Globus pallidus (tissue), 1 donor: ENCODE measurements around the gene COBL.

Experiments used
- DNase-seq: peaks from one replicate; pipeline ENCODE4 v3.0.0-alpha.2; 2015; ENCODE audit warnings: low spot score

COBL gene

DNA sequence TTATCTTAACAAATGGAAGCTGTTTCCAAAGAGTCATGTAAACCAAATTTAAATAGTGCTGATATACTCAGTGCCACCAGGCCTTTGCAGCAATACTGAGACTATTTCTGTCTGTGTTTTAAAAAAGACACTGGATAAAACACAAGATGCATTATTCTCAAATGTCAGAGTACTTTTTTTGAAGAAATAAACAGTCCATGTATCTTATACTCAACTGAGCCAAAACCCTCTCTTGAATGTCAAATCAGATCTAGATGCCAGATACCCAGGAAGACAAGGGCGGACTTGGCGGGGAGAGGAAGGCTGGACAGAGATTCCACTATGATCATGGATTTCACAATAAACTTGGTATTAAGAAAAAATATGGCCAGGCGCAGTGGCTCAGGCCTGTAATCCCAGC is 127.6 kb downstream of the COBL start:
- DNase-seq = peak; percentile 49

DNA sequence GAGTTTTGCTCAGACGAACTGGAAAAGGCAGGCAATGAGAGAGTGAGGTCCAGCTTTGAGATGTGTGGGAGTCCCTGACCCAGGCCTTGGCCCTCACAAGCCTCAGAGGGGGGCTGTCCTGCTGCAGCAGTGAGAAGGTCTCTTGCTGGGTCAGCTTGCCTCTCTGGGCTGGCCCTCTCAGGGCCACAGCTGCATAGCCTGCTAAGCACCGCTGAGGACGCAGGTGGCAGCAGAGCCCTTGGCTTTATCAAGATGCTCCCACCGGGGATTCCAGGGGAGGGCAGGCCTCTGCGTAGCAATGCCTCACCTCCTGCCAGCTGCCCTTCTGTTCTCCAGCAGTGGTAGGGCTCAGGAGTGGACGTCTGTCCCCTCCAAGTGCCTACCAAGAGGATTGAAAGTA is 128.7 kb downstream of the COBL start:
- peak; percentile 80 for DNase-seq

DNA sequence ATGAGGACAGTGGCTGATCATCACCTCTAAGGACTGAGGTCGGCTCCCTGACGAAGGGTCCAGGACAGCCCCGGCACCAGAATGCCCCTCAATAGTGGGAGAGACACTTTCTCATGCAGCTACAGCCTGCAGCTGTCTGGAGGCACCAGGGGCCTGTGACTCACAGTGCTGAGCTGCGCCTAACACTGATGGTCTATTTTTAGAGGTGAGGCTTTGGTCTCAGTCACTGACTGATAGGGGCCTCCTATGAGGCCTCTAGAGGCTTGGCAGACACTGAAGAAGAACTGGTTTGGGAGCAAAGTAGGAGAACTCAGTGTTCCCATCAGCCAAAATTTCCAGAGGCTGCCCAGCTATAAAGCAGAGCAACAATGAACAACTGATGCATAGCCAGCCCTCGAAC is 130.1 kb downstream of the COBL start:
- DNase-seq = no peak

DNA sequence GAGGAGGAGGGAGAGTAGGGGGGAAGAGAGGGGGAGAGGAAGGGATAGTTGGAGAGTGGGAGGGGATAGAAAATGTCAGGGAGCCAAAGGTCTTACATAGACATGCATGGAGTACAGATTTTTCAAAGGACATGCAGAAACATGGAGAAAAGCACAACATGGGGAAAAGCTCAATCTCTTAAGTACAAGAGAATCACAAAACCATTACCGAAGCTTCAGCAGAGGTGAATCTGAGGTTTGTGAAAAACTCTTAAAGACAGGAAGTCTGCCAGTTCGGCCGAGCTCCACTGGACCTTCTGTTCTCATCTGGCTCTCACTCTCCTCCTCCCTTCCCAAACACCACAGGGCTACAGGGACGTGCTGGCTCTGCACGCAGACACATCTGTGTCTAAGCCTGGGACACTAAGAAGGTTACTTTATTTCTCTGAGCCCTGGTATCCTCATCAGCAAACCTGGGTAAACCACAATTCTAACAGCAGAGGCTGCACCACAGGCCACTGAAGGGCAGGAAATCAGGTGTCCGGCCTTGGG is 133.9 kb downstream of the COBL start:
- no peak for DNase-seq

DNA sequence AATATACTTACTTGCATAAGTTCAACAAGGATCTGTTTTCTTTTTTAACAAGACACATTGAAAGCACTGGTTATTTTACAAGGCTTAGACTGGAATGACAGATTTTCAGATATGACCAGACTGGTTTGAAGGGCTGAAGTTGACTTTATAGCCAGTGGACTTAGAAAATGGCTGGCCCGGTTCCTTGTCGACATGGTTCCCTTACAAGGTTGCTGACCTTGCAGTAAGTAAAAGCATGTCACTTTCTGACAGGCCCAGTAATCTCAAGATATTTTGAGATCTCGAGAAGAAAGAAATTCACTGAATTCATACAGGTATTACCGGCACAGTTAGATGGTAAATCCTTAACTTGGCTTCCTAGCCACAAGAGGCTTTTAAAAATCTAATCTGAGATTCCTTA is 136.5 kb downstream of the COBL start:
- no peak for DNase-seq

DNA sequence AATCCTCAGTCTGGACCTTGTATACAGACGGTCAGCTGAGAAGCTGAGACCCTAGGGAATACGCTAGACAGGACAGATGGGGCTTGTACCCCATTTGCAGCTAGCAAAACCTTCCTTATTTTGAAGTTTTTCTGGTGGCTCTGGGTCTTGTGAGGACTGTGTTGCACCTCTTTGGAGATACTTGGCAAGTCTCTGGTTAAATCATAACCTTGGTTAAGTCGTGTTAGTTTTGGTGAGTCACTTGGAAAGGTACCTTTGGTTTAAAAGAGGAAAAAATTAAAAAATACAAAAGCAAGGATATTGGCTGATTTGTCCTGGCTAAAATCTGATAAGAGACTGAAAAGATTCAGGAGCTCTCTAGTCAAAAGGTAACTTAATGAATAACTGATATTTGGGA is 140.6 kb downstream of the COBL start:
- DNase-seq = no peak

DNA sequence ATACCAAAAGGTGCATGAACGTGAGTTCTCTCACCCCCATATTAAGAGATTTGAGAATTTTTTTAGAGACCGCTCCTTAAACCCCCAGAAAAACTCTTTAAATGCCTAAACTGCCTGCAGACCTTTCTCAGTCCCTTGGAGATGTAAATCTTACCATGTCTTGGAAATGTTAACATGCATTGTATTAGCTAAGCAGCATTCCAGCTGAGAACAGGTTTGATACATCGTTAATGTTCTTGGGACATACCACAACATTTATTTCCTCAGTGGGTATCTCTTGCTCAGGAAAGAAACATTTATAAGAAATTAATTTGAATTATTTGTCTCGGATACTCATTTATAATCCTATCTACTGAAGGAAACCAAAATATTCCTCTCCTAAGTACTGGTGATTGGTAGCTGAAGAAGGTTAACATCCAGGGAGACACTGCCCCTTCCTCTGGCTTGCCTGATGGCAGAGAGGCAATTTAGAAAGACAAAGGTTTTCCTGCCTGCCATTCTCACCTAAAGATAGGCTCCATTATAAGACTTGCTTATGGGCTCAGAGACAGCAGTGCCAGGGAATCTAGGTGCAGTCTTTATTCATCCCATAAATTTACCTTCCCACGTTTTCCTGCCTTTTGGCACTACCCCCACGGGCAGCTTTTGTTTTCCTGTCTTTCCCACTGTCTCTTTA is 141.2 kb downstream of the COBL start:
- no peak for DNase-seq

DNA sequence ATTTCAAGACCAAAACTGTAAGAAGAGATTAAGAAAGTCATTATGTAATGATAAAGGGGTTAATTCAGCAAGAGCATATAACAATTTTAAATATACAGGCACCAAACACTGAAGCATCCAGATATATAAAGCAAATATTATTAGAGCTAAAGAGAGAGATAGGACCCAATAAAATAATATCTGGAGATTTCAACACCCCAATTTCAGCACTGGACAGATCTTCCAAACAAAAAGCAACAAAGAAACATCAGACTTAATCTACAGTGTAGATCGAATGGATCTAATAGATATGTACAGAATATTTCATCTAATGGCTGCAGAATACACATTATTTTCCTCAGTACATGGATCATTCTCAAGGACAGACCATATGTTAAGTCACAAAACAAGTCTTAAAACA is 151.3 kb downstream of the COBL start:
- DNase-seq = no peak

DNA sequence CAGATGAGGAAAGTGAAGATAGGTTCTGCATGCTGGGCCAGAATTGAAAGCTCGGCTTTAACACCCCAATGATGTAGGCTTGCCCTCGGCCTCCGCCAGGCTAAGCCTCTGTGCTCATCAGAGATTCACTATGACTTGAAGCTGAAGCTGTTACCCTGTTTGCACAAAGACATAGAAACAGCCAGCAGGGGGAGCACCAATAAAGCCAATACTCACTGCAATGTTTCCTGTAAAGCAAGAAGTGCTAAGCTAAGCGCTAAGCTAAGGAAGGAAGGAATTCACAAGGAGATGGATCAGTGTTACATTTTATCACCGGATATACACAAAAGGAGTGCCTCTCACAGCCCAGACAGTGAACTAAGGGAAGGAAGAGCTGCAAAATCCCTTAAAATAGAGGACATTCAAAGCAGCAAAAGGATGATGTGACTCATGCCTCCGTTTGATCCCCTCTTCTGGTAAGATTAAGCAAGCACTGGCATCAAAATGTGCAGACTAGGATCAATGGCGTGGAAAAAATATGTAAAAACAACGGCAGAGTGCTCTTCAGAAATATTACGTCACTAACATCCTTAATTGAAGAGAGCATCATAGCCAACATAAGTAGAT is 153.8 kb downstream of the COBL start:
- peak; percentile 91 for DNase-seq

DNA sequence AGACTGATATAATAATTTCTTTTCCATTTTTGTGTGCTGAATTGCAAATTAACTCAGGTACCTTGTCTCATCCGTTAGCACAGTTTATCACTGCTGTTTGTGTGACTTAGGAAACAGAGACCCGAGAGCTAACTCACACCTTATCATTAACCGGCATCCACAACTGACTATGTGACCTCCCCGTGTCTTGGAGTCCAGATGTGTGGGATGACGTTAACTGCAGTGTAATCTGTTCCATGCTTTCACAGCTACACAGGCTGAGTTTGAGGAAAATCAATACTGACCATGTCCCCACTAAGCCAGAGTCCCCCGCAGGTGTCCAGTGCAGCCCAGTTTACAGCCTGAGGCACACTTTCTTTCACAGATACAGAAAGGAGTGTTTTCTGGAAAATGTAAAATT is 154.7 kb downstream of the COBL start:
- no peak for DNase-seq

DNA sequence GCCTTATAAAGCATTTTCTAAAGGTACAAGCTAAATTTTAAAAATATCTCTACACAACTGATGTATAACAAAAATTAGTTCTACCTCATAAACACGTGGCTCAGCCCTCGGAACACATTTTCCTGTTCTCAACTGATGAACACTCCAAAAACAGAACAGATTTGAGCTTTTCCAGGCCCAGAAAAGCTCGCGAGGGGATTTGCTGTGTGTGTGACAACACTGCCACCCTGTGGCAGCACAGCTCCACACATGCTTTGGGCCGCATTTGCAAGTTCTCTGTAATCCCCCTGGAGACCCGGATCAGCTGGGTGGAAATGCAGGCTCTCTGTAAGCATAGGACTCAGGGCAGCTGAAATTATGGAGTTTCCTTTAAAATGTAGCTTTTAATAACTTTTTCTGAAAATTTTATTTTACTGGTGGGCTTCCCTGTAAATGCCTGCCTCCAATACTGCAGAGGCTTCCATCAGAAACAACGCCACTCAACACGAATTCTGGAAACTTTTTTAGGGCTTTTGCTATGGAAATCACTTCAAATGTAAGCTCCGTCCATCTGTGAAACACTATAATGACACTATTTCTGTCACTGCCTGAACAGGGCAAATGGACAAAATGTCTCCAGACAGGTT is 155.5 kb downstream of the COBL start:
- DNase-seq = peak; percentile 83

DNA sequence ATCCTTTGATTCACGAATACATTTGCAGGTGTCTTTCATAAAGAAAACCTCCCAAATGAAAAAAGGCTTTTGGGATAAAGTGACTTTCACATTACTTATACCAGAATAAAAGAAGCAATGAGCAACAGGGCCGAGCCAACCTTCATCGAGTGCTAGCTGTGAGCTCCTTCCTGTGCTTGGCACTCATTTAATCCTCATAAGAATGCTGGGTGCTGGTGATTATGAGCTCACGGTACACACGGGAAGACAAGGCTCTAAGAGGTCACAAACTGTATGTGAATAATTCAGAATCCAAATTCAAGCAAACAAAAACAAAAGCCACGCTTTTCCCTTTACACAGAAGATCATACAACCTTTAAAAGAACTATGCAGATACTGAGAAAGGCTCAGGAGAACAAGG is 156.2 kb downstream of the COBL start:
- DNase-seq = no peak

DNA sequence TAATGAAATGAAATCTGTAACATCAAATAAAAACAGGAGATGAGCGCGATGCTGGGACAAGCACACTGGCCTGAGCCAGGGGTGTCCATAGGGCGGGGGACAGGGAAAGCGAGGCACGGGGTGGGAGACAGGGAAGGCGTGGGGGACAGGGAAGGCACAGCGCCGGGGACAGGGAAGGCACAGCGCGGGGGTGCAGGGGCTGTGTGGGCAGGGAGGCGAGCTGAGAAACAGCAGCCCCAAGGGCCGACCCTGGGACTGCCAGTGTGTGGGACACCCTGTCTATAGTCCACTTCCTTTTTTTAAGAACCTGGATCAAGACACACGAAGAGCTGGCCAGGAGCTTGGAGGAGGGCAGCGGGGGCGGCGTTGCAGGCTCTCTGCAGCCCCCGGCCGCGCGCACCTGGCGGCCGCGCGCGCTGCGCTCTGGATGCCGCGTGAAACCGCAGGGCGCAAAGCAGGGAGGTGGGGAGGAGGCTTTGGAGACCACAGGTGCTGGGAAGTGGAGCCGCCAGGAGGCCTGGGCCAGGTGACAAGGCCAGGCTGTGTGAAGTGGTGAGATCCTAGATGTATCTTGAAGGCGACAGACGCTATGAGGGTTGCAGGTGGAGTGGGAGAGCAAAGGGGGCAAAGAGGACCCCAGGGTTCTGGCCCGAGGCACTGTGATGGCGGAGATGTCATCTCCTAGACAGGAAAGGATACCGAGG is 157.7 kb downstream of the COBL start:
- DNase-seq = no peak

DNA sequence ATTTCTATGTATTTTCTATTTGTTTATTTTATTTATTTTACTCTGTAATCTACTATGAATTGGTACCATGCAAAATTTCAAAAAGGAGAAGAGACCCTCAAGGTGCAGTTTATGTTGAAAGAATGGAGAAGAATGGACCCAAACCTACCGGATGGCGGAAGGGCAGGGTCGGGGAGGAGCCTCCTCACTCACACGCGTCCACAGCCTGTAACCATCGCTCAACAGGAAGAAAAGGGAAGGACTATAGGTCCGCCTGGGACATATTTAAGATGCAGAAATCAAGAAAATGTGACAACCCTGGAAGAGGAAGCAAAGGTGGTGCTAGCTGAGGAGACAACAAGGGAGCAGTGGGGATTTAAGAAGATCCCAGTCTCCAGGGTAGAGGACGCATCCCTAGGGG is 158.4 kb downstream of the COBL start:
- no peak for DNase-seq

DNA sequence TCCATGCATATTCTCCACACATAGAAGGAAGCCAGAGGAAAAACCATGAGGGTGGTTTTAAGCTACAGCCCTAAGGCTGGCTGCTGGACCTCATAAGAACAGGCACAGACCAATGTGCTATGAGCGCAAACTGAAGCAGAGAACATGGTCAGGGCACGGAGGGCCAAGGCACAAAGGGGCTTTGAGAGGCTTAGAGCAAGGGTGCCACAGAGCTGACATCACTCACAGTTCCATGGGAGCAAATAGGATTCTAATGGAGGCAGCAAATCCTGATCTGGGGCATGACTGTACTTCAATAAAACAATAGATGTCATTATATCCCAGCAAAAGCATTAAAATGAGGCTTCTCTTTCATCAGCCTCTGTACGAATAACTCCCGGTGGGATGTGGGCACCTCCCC is 162.4 kb downstream of the COBL start:
- peak; percentile 97 for DNase-seq

DNA sequence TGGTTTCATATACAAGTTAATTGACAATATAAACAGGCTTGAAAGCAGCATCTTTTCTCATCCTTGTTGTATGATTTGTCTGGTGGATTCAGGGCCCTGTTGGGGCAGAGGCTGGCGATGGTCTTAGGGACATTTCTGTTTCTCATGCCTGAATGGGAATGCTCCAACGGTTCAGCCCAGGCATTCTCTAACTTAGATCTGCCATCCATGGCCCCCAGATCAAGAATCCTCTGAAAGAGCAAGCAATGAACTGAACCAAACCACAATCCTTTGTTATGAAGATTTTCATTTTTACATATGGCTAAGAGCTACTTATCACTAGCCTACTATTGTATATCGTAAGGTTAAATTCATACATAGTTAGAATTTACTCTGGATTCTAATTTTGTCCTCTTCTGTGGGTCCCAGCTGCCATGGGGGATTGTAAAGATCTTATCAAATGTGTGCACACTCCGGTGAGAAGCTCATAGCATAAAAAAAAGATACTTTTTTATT is 163.9 kb downstream of the COBL start:
- DNase-seq = no peak

DNA sequence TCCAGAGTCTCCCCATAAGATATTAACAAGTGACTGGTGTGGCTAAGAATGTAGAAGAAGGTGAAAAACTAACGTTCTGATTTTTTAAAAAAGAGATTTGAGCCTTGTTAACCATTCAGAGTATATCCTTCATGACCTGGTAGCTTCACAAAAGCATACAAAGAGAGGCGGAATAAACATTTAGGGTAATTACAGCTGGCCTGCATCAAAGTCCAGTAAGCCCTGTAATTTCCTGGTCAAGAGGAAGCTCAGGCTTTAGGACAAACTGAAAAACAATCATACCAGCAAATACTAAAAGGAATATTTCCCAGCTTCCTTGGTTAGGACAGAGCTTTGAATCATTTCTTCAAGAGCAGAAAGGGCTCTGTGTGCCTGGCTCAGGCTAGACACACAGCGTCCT is 165.2 kb downstream of the COBL start:
- no peak for DNase-seq

DNA sequence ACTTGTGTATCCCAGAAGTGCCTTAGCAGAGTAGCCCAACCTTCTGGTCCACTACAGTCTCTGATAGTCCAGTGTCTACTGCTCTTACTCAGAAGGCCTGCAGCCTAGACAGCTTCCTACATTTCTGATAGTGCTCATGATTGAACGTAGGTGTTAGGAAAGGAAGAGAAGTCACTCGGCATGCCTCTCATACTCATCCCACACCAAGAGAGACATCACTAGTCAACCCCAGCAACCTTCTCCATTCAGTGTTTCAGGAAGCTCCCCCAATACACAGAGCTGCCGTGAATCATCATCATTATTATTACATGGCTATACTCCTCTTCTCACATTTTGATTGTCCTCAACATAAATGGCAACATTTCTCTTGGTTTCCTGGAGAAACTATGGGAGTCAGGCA is 166.4 kb downstream of the COBL start:
- DNase-seq = no peak

DNA sequence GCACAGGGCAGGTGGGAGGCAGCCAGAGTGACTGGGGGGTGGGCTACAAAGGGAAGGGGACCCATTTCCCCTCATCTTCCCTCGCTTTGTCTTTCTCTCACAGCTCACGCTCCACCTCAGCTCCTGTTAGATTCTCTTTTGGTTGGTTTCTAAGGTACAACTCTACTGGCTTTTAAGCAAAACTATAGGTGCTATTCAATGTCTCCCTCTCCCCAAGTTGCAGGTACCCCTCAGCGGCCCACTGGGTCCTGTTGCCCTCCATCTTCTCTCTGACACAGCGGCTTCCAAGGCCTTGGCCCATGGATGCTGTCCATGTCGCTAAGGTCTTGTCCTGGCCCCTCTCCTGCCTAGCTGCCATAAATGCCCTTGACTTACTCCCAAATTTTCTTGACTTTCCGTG is 168.4 kb downstream of the COBL start:
- DNase-seq = no peak

DNA sequence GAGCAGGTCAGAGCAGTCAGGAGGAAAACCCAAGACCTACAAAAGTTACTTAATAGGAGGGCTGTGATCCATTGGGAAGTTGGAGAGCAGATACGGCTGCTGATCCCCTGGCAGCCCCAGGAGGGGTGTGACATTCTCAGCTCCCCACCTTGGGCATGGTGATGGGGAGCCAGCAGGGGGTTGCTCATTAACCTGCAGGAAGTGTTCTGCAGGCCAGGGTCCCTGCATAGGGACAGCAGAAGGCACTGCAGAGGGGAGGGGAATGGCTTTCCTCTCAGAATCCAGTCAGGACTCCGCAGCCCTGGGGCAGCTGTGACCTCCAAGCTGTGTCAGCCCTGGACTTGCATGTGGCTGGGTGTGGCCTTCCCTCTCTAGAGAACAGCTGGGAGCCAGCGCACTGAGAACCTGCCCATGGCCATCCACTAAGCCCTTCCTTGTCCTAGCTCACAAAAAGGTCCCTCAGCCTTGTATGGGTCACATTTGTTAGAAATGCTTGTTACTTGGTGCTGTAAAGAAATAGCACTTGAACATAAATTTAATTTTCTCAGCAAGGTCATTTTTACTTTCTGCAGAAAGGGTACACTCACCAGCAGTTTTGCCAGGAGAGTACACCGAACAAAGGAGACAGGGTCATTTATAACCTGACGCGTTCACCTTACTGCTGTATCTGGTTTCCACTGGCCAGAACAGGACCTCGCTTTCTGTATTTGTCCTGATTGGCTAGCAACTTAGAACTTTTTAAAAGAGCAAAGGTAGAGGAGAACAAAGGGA is 169.6 kb downstream of the COBL start:
- DNase-seq = no peak

DNA sequence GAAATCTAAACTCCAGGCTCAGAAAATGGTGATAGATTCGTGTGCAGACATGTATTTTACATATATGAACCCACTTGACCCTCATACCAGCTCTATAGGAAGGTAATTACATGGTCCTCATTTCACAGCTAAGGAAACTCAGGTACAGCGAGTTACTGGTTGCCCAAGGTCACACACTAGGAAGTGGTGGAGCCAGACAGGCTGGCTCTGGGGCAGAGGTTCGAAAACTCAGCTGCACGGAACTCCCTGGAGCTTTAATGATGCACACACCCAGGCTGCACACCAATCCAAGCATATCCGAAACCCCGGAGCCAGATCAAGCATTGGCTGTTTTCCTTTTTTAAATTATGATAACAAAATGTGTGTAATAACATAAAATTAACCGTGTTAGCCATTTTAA is 172.4 kb downstream of the COBL start:
- DNase-seq = no peak
